PFSK-1 (cell line): ENCODE data around the gene FNTB.

ENCODE experiments used
- POLR2AphosphoS5 ChIP-seq: IDR thresholded peaks from 2 replicates; pipeline ENCODE4 v1.6.1; 2012; ENCODE audit warnings: low read depth, mild to moderate bottlenecking, control low read depth, low read length, moderate library complexity
- TAF1 ChIP-seq: IDR thresholded peaks from 2 replicates; pipeline ENCODE4 v1.6.1; 2012; ENCODE audit warnings: low read length, control low read depth, borderline replicate concordance; ENCODE audit not compliant: insufficient read depth

- TF ChIP-seq POLR2AphosphoS5 (no peak), TAF1 (no peak)
Observed at GRCh38 chr14:65106316-65106715, 119.6 kb downstream of the FNTB start.
